ENCODE data around the gene HMOX2.
A peak's percentile ranks its signal among the peaks of the same experiment; 100 is the strongest.

Gene HMOX2

DNA sequence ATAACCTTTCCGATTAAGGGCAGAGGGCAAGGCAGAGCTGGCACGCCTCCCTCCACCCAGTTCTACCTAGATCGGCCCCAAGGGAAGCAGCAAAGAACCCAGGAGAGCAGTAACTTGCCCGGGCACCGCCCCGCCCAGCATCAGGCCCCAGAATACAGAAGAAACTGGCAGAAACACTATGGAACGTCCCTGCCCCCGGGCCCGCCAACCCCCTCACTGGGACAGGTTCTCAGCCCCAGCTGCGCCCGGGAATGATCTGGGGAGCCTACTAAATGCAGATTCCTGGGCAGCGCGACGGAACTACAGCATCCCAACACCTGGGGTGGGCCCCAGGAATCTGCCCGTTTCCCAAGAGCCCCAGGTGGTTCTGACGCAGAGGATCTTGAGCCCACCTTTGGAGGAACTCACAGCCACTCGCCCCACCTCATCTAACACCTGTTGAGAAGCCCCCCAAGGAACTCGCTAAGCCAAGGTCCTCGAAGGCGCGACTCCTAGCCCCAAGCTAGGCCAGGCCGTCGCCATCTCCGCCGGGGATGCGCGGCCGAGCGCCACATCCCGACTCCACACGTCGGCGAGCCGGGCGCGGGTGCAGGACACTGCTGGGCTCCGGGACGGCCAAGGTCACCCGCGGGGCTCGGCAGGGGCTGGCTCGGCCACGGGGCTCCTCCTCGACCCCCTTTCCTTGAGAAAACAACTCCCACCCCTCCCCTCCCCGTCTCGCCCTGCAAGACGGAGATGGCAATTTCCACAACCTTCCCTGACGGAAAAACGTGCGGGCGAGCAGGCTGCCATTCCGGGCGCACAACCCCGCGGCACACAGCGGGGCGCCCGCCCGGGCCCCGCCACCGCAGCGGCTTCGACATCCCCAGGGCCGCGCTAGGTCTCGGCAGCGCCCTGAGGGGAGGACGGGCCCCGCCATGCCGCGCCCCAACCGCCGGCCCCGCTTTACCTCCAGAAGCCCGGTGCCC lies 61.5 kb downstream of the HMOX2 start:
- POLR2A ChIA-PET = no interaction called here
- Histone ChIP-seq H3K4me1 (ENCODE audit: control extremely low read depth in 1 of 4, control insufficient read depth in 4 of 4, insufficient read depth in 4 of 4, low read length in 3 of 4) (peaks cover 0 to 20% (median 16%) of the 10 kb centered on the region in 4 experiments), H3K4me3 (ENCODE audit: control insufficient read depth in 1 of 7, extremely low read depth in 1 of 7, insufficient read depth in 4 of 7, low read depth in 2 of 7, low read length in 6 of 7) (peak overlapping the region; percentile 38 to 84 (median 68)), H3K27ac (ENCODE audit: insufficient read depth in 1 of 2, low read depth in 1 of 2, low read length in 2 of 2, poor library complexity in 1 of 2, severe bottlenecking in 2 of 2) (no peak overlapping the region), H3K27me3 (replicated peaks in 2 of 5; ENCODE audit: control insufficient read depth in 4 of 5, insufficient read depth in 5 of 5, low read length in 4 of 5) (no peaks in the 10 kb centered on the region), H3K36me3 (ENCODE audit: control insufficient read depth in 4 of 4, insufficient read depth in 4 of 4, low read length in 3 of 4) (peaks cover under 1 to 6% (median 3%) of the 10 kb centered on the region in 4 experiments), H3K9me3 (ENCODE audit: control extremely low read depth in 1 of 5, control insufficient read depth in 4 of 5, insufficient read depth in 2 of 5, low read depth in 1 of 5, low read length in 4 of 5) (peaks cover 0 to 15% (median 9%) of the 10 kb centered on the region in 5 experiments)
- WGBS (ENCODE audit: insufficient coverage) = 24% methylated on average over 50 of the region's 75 CpGs
- DNase-seq = no peak
- CTCF ChIA-PET = interaction anchor here (0.6 to 2.5 kb wide), 3 partner anchors 24 to 67 kb away, joined by 3 to 17 read pairs (median 5); no protein-coding TSS in a partner anchor

DNA sequence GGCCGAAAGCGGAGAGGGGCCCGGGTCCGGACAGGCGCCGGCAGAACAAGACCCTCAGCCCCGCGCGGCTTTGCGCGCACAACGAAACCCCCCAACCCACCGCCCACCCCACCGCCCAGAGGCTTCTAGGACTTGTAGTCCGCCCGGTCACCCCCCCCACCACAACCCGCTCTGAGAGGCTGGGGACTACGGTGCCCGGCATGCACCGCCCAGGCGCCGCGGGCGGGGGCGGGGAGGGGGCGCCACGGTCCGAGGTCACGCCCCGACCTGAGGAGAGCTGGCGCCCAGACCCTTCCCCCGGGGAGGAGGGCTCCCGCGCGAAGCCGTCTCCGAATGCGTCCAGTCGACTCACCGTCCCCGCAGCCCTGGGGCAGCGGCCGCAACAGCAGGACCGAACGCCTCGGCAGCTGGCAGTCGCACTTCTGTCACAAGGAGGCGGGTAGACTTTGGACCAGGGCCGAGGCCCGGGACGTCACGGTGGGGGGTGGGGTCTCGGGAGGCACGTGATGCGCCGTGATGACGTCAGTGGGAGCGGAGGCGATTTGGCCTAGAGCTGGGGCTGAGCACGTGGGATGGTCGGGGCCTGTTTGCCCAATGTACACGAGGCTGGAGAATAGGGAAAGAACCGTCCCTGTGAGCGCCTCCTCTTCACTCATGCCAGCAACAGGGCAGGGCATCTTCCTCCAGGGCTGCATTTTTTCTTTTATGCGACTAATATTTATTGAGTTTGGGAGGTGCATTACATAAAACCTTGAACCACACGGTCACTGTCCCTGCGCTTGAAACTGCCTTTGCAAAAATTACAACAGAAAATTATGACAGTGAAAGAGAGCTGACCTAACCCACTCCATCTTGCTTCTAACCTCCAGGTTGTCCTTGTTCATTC lies 62.4 kb downstream of the HMOX2 start, which contains the start of gene CDIP1:
CDIP1 (minus strand) TSS at position 424 of the 886 bp plus-strand sequence. CDS start 24,643 bp downstream, outside the sequence.
- ChIA-PET CTCF (interaction anchor here (0.7 to 1.9 kb wide), 6 partner anchors 9 to 47 kb away, joined by 3 to 11 read pairs (median 6); no protein-coding TSS in a partner anchor), POLR2A (no interaction called here)
- no peaks in the 10 kb centered on the region for H3K27me3 ChIP-seq (replicated peaks in 2 of 5; ENCODE audit: control insufficient read depth in 4 of 5, insufficient read depth in 5 of 5, low read length in 4 of 5)
- H3K4me3 ChIP-seq (ENCODE audit: control insufficient read depth in 1 of 7, extremely low read depth in 1 of 7, insufficient read depth in 4 of 7, low read depth in 2 of 7, low read length in 6 of 7) = peak within 1 kb of the TSS; percentile 52 to 84 (median 70)
- H3K36me3 ChIP-seq (ENCODE audit: control insufficient read depth in 4 of 4, insufficient read depth in 4 of 4, low read length in 3 of 4) = peaks cover 0 to 2% (median 0%) of the 10 kb centered on the region in 4 experiments
- H3K4me1 ChIP-seq (ENCODE audit: control extremely low read depth in 1 of 4, control insufficient read depth in 4 of 4, insufficient read depth in 4 of 4, low read length in 3 of 4) = peaks cover 0 to 20% (median 16%) of the 10 kb centered on the region in 4 experiments
- H3K9me3 ChIP-seq (ENCODE audit: control extremely low read depth in 1 of 5, control insufficient read depth in 4 of 5, insufficient read depth in 2 of 5, low read depth in 1 of 5, low read length in 4 of 5) = peaks cover 0 to 15% (median 9%) of the 10 kb centered on the region in 5 experiments
- peak; percentile 96 to 97 (median 97) for DNase-seq
- peak within 1 kb of the TSS in 1 of 2 experiments; percentile 58 for H3K27ac ChIP-seq (ENCODE audit: insufficient read depth in 1 of 2, low read depth in 1 of 2, low read length in 2 of 2, poor library complexity in 1 of 2, severe bottlenecking in 2 of 2)
- WGBS (ENCODE audit: insufficient coverage) = 3% methylated on average over 38 of the region's 67 CpGs

DNA sequence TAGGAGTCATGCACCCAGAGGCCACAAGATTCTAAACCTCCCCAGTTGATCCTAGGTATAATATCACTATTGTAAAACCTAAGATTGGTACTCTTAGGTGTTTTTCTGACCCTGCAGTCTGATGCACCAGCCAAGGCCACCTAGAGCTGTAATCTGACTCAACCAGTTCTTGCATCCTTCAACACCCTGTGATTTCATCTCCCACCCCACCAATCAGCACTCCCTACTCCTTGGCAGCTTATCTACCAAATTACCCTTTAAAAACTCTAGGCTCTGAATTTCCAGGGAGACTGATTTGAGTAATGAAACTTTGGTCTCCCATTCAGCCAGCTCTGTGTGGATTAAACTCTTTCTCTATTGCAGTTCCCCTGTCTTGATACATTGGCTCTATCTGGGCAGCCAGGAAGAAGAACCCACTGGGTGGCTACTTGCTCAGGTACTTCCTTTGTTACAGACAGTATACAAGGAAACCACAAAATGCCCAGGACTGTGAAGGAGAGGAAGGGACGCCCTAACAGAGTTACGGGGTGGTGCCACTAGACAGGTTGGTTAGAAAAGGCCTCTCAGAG lies 63.6 kb downstream of the HMOX2 start:
- Histone ChIP-seq H3K27me3 (replicated peaks in 2 of 5; ENCODE audit: control insufficient read depth in 4 of 5, insufficient read depth in 5 of 5, low read length in 4 of 5) (no peaks in the 10 kb centered on the region), H3K4me1 (ENCODE audit: control extremely low read depth in 1 of 4, control insufficient read depth in 4 of 4, insufficient read depth in 4 of 4, low read length in 3 of 4) (peaks cover 0 to 20% (median 16%) of the 10 kb centered on the region in 4 experiments), H3K9me3 (ENCODE audit: control extremely low read depth in 1 of 5, control insufficient read depth in 4 of 5, insufficient read depth in 2 of 5, low read depth in 1 of 5, low read length in 4 of 5) (peaks cover 0 to 15% (median 9%) of the 10 kb centered on the region in 5 experiments), H3K36me3 (ENCODE audit: control insufficient read depth in 4 of 4, insufficient read depth in 4 of 4, low read length in 3 of 4) (no peaks in the 10 kb centered on the region), H3K4me3 (ENCODE audit: control insufficient read depth in 1 of 7, extremely low read depth in 1 of 7, insufficient read depth in 4 of 7, low read depth in 2 of 7, low read length in 6 of 7) (no peak overlapping the region), H3K27ac (ENCODE audit: insufficient read depth in 1 of 2, low read depth in 1 of 2, low read length in 2 of 2, poor library complexity in 1 of 2, severe bottlenecking in 2 of 2) (no peak overlapping the region)
- POLR2A ChIA-PET = interaction anchor here (0.6 kb wide), 2 partner anchors 189 to 798 kb away, joined by 3 to 5 read pairs; no protein-coding TSS in a partner anchor
- DNase-seq = no peak
- 100% methylated on average over 1 of the region's 2 CpGs for WGBS (ENCODE audit: insufficient coverage)
- CTCF ChIA-PET = interaction anchor here (1.1 to 1.9 kb wide), 5 partner anchors 8 to 46 kb away, joined by 4 to 11 read pairs (median 6); no protein-coding TSS in a partner anchor

DNA sequence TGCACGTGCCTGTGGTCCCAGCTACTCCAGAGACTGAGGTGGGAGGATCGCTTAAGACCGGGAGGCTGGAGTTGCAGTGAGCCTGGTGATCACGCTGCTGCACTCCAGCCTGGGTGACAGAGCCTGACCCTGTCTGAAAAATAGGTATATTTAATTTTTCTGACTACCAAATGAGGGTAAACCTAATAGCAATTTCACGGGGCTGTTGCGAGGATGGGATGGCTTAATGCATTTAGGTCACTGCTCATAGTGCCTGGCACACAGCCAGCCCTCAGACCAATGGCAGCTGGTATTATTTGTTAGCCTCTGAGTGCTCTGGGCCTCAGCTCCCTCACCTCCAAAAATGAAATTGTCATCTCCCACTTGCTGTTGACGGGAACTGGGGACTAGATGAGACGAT lies 68.3 kb downstream of the HMOX2 start:
- Histone ChIP-seq H3K36me3 (ENCODE audit: control insufficient read depth in 4 of 4, insufficient read depth in 4 of 4, low read length in 3 of 4) (no peaks in the 10 kb centered on the region), H3K27ac (ENCODE audit: insufficient read depth in 1 of 2, low read depth in 1 of 2, low read length in 2 of 2, poor library complexity in 1 of 2, severe bottlenecking in 2 of 2) (no peak overlapping the region), H3K4me1 (ENCODE audit: control extremely low read depth in 1 of 4, control insufficient read depth in 4 of 4, insufficient read depth in 4 of 4, low read length in 3 of 4) (peaks cover 0 to 4% (median 1%) of the 10 kb centered on the region in 4 experiments), H3K9me3 (ENCODE audit: control extremely low read depth in 1 of 5, control insufficient read depth in 4 of 5, insufficient read depth in 2 of 5, low read depth in 1 of 5, low read length in 4 of 5) (peaks cover 0 to 8% (median 7%) of the 10 kb centered on the region in 5 experiments), H3K4me3 (ENCODE audit: control insufficient read depth in 1 of 7, extremely low read depth in 1 of 7, insufficient read depth in 4 of 7, low read depth in 2 of 7, low read length in 6 of 7) (no peak overlapping the region), H3K27me3 (replicated peaks in 2 of 5; ENCODE audit: control insufficient read depth in 4 of 5, insufficient read depth in 5 of 5, low read length in 4 of 5) (no peaks in the 10 kb centered on the region)
- WGBS (ENCODE audit: insufficient coverage) = 100% methylated on average over 5 of the region's 8 CpGs
- CTCF ChIA-PET = interaction anchor here (1.5 to 18.8 kb wide), 4 partner anchors 31 to 68 kb away, joined by 3 to 375 read pairs (median 4); partner anchors contain the start of gene HMOX2
- POLR2A ChIA-PET = no interaction called here
- no peak for DNase-seq

GRCh38 chr16:4548124-4548523 lies 71.9 kb downstream of the HMOX2 start:
- no peak overlapping the region for H3K4me3 ChIP-seq (ENCODE audit: control insufficient read depth in 1 of 7, extremely low read depth in 1 of 7, insufficient read depth in 4 of 7, low read depth in 2 of 7, low read length in 6 of 7)
- H3K36me3 ChIP-seq (ENCODE audit: control insufficient read depth in 4 of 4, insufficient read depth in 4 of 4, low read length in 3 of 4) = no peaks in the 10 kb centered on the region
- ChIA-PET CTCF (interaction anchor here (0.6 to 18.8 kb wide), 17 partner anchors 9 to 237 kb away, joined by 3 to 375 read pairs (median 4); partner anchors contain the start of genes CDIP1 and HMOX2), POLR2A (no interaction called here)
- H3K27ac ChIP-seq (ENCODE audit: insufficient read depth in 1 of 2, low read depth in 1 of 2, low read length in 2 of 2, poor library complexity in 1 of 2, severe bottlenecking in 2 of 2) = no peak overlapping the region
- DNase-seq = no peak
- no peaks in the 10 kb centered on the region for H3K27me3 ChIP-seq (replicated peaks in 2 of 5; ENCODE audit: control insufficient read depth in 4 of 5, insufficient read depth in 5 of 5, low read length in 4 of 5)
- peaks cover 0 to 4% (median 1%) of the 10 kb centered on the region in 4 experiments for H3K4me1 ChIP-seq (ENCODE audit: control extremely low read depth in 1 of 4, control insufficient read depth in 4 of 4, insufficient read depth in 4 of 4, low read length in 3 of 4)
- WGBS (ENCODE audit: insufficient coverage) = 94% methylated on average over 13 of the region's 13 CpGs
- no peaks in the 10 kb centered on the region for H3K9me3 ChIP-seq (ENCODE audit: control extremely low read depth in 1 of 5, control insufficient read depth in 4 of 5, insufficient read depth in 2 of 5, low read depth in 1 of 5, low read length in 4 of 5)

DNA sequence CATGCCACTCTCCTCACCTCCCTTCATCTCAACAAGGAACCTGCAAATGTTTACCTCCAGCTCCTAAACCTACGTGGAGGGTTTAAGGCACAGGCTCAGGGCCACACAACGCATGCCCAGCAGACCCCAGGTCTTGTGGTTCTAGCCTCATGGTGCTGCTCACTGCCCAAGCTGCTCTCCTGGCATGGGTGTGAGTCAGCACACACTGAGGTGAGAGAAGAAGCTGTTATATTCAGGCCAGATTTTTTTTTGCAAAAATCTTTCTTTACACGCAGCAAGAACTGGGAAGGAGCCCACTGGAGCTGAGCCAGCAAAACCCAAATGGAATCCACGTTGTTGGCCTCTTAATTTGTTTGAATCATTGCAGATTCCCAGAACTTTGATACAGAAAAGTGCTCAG lies 74.4 kb downstream of the HMOX2 start:
- no peak overlapping the region for H3K4me3 ChIP-seq (ENCODE audit: control insufficient read depth in 1 of 7, extremely low read depth in 1 of 7, insufficient read depth in 4 of 7, low read depth in 2 of 7, low read length in 6 of 7)
- no peaks in the 10 kb centered on the region for H3K27me3 ChIP-seq (replicated peaks in 2 of 5; ENCODE audit: control insufficient read depth in 4 of 5, insufficient read depth in 5 of 5, low read length in 4 of 5)
- no peaks in the 10 kb centered on the region for H3K9me3 ChIP-seq (ENCODE audit: control extremely low read depth in 1 of 5, control insufficient read depth in 4 of 5, insufficient read depth in 2 of 5, low read depth in 1 of 5, low read length in 4 of 5)
- ChIA-PET CTCF (interaction anchor here (0.5 to 18.8 kb wide), 15 partner anchors 8 to 156 kb away, joined by 3 to 375 read pairs (median 3); no protein-coding TSS in a partner anchor), POLR2A (interaction anchor here (0.7 kb wide), 1 partner anchor 25 kb away, joined by 3 read pairs; no protein-coding TSS in a partner anchor)
- DNase-seq = no peak
- H3K4me1 ChIP-seq (ENCODE audit: control extremely low read depth in 1 of 4, control insufficient read depth in 4 of 4, insufficient read depth in 4 of 4, low read length in 3 of 4) = peaks cover 0 to 4% (median 1%) of the 10 kb centered on the region in 4 experiments
- no peaks in the 10 kb centered on the region for H3K36me3 ChIP-seq (ENCODE audit: control insufficient read depth in 4 of 4, insufficient read depth in 4 of 4, low read length in 3 of 4)
- 83% methylated on average over 2 of the region's 4 CpGs for WGBS (ENCODE audit: insufficient coverage)
- H3K27ac ChIP-seq (ENCODE audit: insufficient read depth in 1 of 2, low read depth in 1 of 2, low read length in 2 of 2, poor library complexity in 1 of 2, severe bottlenecking in 2 of 2) = no peak overlapping the region

Measured in common myeloid progenitor, CD34-positive (primary cell).